Cardiac muscle cell (in vitro differentiated cells and primary cell): ENCODE measurements around the gene ING3. TPM values are rescaled to one million over a fixed set of nuclear protein-coding genes. Genes with fewer than 3 reads are reported as not detected.

Experiments
- DNase-seq, 2 donors: peaks; one replicate each; pipeline versions ENCODE4 v3.0.0 to v3.0.0-alpha.2; 2010 to 2017; ENCODE audit warnings: low read depth in 1 of 2, low spot score in 1 of 2
- H3K27ac ChIP-seq: fragments of 200-600 bp; sonication (generic); 2 replicates; pipeline ENCODE4 v1.5.1; 2016
- H3K27me3 ChIP-seq: fragments of 200-600 bp; sonication (generic); 2 replicates; pipeline ENCODE4 v1.6.0; 2016; ENCODE audit warnings: control low read depth
- H3K36me3 ChIP-seq: fragments of 200-600 bp; sonication (generic); 2 replicates; pipeline ENCODE4 v1.5.1; 2016; ENCODE audit warnings: control low read depth
- H3K4me1 ChIP-seq: fragments of 200-600 bp; sonication (generic); 2 replicates; pipeline ENCODE4 v1.8.1; 2017; ENCODE audit warnings: low read depth, mild to moderate bottlenecking, mixed run types
- H3K4me3 ChIP-seq: fragments of 200-600 bp; sonication (generic); 2 replicates; pipeline ENCODE4 v1.5.1; 2016; ENCODE audit warnings: mild to moderate bottlenecking
- H3K9me3 ChIP-seq: fragments of 200-600 bp; sonication (generic); 2 replicates; pipeline ENCODE4 v1.5.1; 2017; ENCODE audit warnings: low read depth, mild to moderate bottlenecking, control low read depth
- CTCF ChIP-seq: IDR thresholded peaks from 2 replicates; pipeline ENCODE4 v1.5.1; 2012; ENCODE audit warnings: low read depth, mild to moderate bottlenecking, low read length
- polyA plus RNA-seq: library from polyadenylated mRNA; unstranded; fragments of >200 nt; fragmentation: Nextera tagmentation; extraction: Ambion mirVana; gene quantifications from 2 replicates; pipeline ENCODE4 v1.2.1, GENCODE V29; 2016
- total RNA-seq: library from RNA; depleted of rRNA; stranded (reverse); fragments of >200 nt; gene quantifications from 2 replicates; pipeline ENCODE4 v1.2.3, GENCODE V29; 2016

Gene ING3
- total and polyA plus RNA-seq, 2 experiments from 2014 or later, result 10.7 to 18.4 TPM

DNA sequence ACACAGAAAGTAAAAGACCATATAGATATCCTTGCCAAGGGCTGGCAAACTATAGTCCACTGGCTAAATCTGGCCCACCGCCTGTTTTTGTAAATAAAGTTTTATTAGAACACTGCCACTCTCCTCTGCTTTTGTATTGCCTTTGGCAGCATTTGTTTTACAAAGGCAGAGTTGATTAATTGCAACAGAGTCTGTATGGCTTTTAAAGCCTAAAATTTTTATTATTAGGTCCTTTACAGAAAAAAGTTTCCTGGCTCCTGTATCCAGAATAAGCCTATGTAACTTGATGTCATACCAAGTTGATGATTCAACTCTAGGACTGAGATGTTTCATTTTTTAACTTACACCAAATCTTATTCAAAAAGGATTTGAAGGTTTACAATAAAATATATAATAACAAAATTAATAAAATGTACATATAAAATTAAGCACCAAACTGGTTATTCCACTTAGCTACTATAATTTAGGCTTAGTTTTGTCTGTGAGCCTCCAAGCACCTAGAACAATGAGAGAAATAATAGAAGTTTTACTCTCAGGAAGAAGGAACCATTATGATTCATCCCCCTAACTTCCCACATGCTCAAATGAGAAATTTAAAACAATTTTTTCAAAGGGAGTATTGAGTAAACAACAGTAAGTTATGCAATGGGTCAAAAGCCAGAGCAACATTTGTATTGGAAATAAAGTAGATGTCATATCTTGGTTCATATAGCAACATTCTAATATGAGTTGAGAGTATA lies 69.8 kb downstream of the ING3 start:
- Histone ChIP-seq H3K27me3 (no peaks in the 10 kb centered on the region), H3K4me1 (peaks cover 10% of the 10 kb centered on the region), H3K9me3 (no peaks in the 10 kb centered on the region), H3K27ac (no peak overlapping the region), H3K4me3 (no peak overlapping the region), H3K36me3 (no peaks in the 10 kb centered on the region)
- TF ChIP-seq CTCF, result no peak
- peak in 1 of 2 donors; percentile 75 for DNase-seq

- H3K36me3 ChIP-seq, result no peaks in the 10 kb centered on the region
- no peaks in the 10 kb centered on the region for H3K27me3 ChIP-seq
- no peaks in the 10 kb centered on the region for H3K9me3 ChIP-seq
- no peak overlapping the region for H3K4me3 ChIP-seq
- H3K4me1 ChIP-seq, result peaks cover 10% of the 10 kb centered on the region
- TF ChIP-seq CTCF, result no peak
- H3K27ac ChIP-seq, result no peak overlapping the region
- DNase-seq, result no peak
Measured at GRCh38 chr7:121020989-121021969, 70.7 kb downstream of the ING3 start.

DNA sequence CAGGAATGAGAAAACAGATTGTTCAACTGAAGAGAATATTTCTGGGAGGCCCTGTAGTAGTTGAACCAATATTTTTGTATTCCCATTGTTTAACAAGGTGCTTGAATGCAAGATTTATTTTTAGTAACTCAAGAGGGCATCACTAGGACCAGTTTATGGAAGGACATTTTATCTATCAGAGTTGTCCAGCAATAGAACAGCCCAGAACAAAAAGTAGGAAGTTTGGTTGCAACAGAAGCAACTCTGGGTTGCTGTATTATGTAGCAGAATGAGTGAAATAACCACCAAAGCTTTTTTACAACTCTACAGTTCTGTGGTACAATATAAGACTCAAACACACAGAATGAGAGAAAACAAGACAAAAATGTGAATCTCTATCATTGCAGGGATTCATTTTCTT lies 72.6 kb downstream of the ING3 start:
- no peak overlapping the region for H3K27ac ChIP-seq
- no peak overlapping the region for H3K4me3 ChIP-seq
- H3K4me1 ChIP-seq, result peaks cover 20% of the 10 kb centered on the region
- DNase-seq, result no peak
- TF ChIP-seq CTCF, result no peak
- no peaks in the 10 kb centered on the region for H3K9me3 ChIP-seq
- H3K27me3 ChIP-seq, result no peaks in the 10 kb centered on the region
- no peaks in the 10 kb centered on the region for H3K36me3 ChIP-seq

GRCh38 chr7:121023683-121024511 lies 73.3 kb downstream of the ING3 start:
- no peaks in the 10 kb centered on the region for H3K36me3 ChIP-seq
- no peak overlapping the region for H3K27ac ChIP-seq
- no peaks in the 10 kb centered on the region for H3K9me3 ChIP-seq
- no peak overlapping the region for H3K4me3 ChIP-seq
- H3K27me3 ChIP-seq, result no peaks in the 10 kb centered on the region
- H3K4me1 ChIP-seq, result peaks cover 26% of the 10 kb centered on the region
- no peak for TF ChIP-seq CTCF
- DNase-seq, result no peak

GRCh38 chr7:121024611-121025010 lies 74.0 kb downstream of the ING3 start:
- H3K27me3 ChIP-seq, result no peaks in the 10 kb centered on the region
- no peaks in the 10 kb centered on the region for H3K9me3 ChIP-seq
- peaks cover 23% of the 10 kb centered on the region for H3K4me1 ChIP-seq
- no peaks in the 10 kb centered on the region for H3K36me3 ChIP-seq
- no peak overlapping the region for H3K4me3 ChIP-seq
- H3K27ac ChIP-seq, result no peak overlapping the region
- DNase-seq, result no peak
- TF ChIP-seq CTCF, result no peak
